Lower leg skin (tissue), 3 donors: Measurements from ENCODE around the gene ANKRD52.

Experiments
- CTCF ChIP-seq, 3 donors: fragments of 450-650 bp; IDR thresholded peaks; one replicate each; pipeline ENCODE4 v1.5.1; 2016; ENCODE audit warnings: antibody characterized with exemption in 3 of 3, mild to moderate bottlenecking in 3 of 3, moderate library complexity in 2 of 3
- POLR2A ChIP-seq, 2 donors: fragments of 450-650 bp; IDR thresholded peaks; one replicate each; pipeline ENCODE4 v1.6.1; 2016 to 2017; ENCODE audit warnings: antibody characterized with exemption in 2 of 2, mild to moderate bottlenecking in 1 of 2, moderate library complexity in 1 of 2

- no peak for TF ChIP-seq CTCF (IDR thresholded peaks at IDR 0.05)
- no peak for TF ChIP-seq POLR2A (IDR thresholded peaks at IDR 0.05)
Observed at GRCh38 chr12:56307221-56307965, 49.2 kb upstream of the ANKRD52 start.
